DMS153 (cell line): ENCODE data around the gene SEC22C.
"Not testable (repeated sequence)": the region's sequence is repeated elsewhere in the genome, so short reads cannot be mapped to it uniquely, and the experiment has no call there.

Experiments used
- DNase-seq: peaks from one replicate; lab custom pipeline; 2025; lab: John Stamatoyannopoulos, UW

Gene SEC22C, protein sequence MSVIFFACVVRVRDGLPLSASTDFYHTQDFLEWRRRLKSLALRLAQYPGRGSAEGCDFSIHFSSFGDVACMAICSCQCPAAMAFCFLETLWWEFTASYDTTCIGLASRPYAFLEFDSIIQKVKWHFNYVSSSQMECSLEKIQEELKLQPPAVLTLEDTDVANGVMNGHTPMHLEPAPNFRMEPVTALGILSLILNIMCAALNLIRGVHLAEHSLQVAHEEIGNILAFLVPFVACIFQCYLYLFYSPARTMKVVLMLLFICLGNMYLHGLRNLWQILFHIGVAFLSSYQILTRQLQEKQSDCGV

DNA sequence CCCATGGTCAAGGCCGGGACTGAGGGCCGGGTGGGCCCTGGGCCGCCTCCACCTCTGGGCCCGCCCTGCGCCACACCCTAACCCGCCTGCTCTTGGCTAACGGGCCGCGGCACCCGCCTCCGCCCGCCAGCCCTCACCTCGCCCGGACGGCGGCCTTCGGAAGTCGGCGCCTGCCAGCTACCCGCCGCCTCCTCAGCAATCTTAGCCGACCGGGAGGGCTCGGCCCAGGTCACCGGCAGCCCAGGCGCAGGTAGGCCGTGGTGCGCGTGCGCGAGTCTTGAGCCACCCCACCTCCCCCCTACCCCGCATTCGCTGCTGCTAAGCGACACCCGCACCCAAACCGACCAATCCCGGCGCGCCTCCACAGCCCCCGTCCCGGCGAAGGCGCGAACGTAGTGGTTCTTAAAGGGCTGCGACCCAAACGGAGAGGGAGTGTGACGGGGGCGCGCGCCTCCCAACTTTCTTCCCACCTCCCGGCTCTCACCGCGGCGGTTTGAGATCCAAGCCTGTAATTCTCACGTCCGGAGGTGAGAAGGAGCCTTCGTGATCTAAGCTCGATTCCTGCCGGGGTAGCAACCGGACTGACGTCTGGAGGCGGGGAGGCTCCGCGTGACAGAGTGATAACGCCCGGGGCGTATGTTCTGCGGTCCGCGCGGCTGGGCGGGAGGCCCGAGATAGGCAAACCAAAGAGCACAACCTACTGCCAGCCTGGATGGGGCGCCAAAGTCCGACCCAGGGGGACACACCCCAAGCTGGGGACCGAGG, at the start of gene SEC22C:
TSS of gene SEC22C (minus strand) at position 259 of the 765 bp plus-strand sequence. CDS start 12,921 bp downstream, outside the sequence.
- DNase-seq, result peak; percentile 56

DNA sequence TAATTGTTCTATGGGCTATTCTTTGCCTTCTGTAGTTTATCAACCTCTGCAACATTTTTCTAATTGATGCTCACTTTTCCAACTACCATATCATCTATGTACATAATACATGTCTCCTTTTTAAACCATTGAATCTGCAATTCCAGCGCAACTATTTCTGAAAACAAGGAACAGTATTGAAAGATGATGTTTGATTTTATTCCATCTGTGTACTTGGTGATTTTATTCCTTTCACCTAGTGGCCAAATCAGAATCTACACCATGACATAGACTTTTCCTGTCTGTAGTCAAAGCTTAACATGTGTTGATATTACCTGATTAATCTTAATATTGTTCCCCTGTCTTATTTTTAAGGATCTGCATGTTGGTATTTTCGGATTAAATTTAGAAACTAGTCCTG, 31.7 kb upstream of the SEC22C start:
- no peak for DNase-seq

DNA sequence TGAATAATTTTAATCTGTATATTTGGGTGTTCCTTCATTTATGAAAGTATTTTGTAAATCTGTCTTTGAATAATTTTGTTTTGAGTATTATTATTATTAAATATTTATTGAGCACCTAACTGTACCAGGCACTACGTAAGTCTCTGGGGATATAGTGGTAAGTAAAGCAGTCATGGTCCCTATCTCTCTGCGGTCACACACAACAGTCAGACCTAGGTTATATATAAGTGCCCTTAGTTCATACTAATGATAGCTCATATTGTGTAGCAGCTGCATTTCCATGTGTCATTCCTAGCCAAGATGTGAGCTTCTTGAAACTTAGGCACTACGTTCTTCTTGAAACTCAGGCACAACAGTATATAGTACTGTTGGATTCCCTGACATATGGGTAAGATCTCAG, 31.2 kb upstream of the SEC22C start:
- no peak for DNase-seq

DNA sequence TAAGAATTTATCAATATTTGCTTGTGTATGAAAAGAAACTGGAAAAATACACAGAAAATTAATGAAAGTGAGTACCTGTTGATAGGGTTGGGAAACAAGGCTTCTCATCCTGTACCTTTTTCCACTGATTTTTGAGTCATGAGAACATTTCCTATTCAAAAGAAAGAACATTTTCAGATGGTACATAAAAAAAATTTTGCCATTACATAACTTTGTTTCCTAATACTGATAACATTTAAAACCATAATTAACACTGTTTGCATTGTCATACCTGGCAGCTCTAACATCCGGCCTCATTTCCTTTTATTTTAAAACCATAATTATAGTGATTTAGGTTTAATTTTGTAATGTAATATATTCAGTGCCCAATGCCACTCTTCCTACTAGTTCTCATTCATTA, 30.4 kb upstream of the SEC22C start:
- DNase-seq, result no peak

DNA sequence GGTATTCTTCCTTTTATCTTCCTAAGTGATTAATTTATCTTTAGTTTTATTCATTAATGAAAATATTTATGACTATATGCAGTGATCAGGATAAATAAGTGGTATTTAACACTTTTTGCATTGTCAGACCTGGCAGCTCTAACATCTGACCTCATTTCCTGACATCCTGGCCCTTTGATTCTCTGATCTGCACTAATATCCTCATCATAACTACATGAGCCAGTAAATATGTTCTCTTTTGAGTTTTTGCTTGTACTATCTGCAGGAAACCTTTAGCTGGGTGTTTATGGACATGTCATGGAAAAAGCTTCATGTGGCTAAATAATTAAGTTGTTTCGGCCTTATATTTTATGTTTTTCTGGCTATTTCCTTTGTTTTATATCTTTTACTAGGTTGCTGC, 29.2 kb upstream of the SEC22C start:
- DNase-seq, result no peak

DNA sequence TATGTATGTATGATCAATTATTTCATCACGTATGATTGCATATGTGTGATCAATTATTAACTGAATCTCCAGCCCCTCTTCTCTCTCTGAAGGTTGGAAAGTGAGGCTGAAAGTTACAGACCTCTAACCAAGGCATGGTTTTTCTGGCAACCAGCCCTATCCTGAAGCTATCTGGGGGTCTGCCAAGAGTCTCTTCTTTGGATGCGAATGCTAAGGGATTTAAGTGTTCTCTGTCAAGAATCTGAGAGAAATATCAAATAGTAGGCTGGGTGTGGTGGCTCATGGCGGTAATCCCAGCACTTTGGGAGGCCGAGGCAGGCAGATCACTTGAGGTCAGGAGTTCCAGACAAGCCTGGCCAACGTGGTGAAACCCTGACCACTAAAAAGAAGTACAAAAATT, 26.8 kb upstream of the SEC22C start:
- no peak for DNase-seq

DNA sequence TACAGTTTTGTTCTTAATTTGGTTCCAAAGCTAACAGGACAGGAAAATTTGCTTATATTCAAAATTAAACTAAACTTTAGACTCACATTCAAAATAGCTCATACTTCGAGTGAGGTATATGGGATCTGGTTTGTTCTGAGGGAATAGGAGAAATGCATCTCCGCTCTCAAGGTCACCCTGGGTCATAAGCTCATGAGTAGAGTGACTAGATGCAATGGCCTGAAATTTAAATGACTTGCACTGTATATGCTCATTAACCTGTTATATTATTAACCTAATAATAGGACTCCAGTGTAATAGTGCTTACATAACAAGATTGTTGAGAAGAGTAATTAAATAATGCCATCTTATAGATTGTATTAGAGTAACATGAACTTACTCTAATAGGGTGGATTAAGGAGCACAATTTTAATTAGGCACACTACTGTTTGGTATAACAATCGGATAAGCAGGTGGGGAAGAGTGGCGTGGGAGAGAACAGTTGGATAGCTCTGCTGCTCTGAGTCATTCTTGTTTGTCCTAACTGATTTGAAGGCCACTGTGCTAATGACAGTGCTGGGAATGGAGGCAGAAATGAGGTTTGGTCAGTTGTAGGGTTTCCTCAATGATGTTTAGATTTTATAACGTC, 23.9 kb upstream of the SEC22C start:
- DNase-seq, result no peak

DNA sequence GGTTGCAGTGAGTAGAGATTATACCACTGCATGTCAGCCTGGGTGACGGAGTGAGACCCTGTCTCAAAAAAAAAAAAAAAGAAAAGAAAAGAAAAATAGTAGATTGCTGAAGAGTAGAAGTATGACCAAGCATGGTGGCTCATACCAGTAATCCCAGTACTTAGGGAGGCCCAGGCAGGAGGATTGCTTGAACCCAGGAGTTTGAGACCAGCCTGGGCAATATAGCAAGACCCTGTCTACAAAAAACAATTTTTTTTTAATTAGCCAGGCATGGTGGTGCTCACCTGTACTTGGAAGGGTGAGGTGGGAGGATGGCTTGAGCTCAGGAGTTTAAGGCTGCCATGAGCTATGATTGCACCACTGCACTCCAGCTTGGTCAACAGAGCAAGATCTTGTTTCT, 21.2 kb upstream of the SEC22C start:
- no peak for DNase-seq

DNA sequence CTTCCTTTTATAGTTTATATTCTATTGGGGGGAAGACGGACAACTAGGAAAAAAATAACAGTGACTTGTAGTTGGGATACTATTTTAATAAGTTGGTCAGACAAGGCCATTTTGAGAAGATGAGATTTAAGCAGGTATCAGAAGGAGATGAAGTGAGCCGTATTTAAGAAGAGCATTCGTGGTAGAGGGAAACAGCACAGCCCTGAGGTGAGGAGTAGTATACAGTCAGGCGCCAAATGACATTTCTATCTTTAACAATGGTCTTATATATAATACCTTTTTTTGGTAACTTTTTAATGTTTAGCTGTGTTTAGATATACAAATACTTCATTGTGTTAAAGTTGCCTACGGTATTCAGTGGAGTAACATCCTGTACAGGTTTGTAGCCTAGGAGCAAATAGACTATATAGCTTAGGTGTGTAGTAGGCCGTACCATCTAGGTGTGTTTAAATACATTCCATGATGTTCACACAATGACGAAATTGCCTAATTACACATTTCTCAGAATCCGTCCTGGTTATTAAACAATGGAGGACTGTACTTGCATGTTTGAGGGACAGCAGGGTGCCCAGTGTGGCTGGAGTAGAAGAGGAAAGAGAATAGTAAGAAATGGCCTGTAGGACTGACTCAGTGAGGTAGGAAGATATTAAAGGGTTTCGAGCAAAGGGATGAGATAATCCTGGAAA, 20.3 kb upstream of the SEC22C start:
- no peak for DNase-seq

DNA sequence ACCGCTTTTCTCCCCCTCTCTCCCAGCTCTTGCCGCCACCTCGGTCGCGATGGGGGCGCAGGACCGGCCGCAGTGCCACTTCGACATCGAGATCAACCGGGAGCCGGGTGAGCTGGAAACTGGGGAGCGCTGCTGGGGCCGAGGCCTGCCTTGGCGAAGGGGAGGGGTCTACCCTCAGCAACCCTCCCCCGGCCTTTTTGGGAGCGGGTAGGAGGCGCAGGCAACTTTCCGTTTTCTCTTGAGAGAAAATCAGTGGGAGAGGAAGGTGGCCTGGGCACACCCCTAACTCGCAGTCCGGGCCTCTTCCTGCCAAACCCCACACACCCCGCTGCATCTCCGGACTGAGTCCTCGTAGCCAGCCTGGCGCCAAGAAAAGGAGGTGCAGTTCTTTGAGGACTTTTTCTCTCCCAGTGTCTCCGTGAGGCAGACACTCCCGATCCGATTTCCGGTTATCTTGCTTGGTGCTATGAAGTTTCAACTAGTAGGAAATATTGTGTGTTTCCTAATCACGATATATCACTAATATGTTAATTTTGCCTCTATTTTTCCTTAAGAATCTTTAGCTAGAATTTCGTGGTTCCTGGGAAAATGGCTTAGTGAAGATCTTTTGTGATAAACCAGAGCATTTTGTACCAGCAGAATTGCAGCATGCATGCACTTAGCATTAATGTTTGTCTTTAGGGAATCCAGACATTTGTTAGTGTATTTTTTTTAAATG, 19.4 kb upstream of the SEC22C start:
- DNase-seq, result peak; percentile 1

DNA sequence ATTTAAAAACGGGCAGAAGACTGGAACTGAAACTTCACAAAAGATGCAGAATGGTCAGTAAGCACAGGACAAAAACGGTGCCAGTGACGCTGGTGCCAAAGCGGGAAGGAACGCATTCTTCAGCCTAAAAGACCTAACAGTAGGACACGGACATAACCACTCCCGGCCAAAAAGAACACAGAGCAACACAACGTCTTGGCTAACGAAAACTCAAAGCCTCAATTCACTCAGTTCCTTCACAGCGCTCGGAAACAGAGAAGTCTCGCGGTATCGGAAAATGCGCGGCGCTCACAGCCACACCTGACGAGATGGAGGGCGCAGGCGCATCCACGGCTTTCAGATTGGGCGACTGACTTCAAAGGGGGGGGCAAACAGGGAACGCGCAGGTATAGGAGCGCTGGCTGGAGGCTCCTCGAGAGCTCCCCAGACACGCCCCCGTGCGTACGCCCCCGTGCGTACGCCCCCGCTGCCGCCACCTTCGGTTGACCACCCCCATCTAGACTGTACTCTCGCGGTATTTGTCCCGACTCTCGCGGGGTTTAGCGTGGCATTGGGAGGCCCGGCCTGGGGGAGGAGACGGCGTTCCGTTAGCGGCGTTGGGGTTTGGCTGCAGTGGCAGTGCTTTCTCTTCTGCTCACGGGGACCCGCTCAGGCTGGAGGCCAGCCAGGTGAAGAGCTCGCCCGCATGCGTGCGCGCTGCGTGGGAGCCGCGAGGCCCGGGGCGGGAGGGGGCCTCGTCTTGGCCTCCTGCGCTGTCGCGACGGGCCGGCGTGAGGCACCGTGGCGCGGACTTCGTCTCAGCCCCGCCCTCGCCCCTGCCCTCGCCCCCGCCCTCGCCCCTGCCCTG, 18.6 kb upstream of the SEC22C start, which contains the start of gene NKTR:
TSS of gene NKTR (plus strand) at position 576 of the 847 bp plus-strand sequence. CDS start 321 bp downstream, outside the sequence.
- DNase-seq, result peak; percentile 91

DNA sequence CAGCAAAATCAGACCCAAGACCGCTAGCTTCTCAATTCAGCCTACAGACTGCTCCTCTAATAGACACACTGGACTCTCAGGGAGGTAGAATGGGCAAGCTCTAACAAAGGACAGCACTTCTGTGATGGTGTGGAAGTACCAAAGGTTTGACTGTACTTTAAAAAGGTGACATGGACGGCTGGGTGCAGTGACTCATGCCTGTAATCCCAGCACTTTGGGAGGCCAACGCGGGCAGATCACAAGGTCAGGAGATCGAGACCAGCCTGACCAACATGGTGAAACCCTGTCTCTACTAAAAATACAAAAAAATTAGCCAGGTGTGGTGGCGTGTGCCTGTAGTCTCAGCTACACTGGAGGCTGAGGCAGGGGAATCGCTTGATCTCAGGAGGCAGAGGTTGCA, 15.3 kb upstream of the SEC22C start:
- DNase-seq, result not testable (repeated sequence)

DNA sequence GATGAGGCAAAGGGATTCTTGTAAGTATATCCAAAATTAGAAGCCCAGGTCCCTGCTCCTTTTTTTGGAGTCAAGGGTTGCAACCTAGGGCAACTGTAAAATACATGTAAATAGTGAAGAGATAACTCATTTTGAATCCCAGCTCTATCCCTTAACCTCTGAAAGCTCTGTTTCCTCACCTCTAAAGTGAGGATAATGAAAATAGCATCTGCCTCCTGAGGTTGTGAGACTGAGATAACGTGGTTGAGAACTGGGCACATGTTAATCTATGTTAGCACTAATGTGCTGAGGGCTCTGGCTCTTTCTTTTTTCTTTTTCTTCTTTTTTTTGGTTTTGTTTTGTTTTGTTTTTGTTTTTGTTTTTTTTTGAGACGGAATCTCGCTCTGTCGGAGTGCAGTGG, 13.9 kb upstream of the SEC22C start:
- DNase-seq, result no peak

DNA sequence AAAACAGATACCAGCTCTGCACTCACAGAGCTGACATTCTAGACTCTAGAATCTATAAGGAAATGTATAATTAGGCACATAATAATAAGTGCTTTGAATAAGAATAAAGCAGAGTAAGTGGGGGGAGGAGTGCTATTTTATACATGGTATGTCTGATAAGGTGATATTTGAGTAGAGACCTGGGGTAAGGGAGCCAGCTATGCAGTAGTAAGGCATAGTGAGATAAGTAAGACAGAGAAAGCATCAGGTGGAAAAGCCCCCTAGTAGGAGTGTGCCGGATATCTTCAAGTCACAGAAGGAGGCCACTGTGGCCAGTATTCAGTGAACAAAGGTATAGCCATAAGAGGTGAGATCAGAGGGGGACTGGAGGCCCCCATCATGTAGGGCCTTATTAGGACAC, 11.9 kb upstream of the SEC22C start:
- no peak for DNase-seq

DNA sequence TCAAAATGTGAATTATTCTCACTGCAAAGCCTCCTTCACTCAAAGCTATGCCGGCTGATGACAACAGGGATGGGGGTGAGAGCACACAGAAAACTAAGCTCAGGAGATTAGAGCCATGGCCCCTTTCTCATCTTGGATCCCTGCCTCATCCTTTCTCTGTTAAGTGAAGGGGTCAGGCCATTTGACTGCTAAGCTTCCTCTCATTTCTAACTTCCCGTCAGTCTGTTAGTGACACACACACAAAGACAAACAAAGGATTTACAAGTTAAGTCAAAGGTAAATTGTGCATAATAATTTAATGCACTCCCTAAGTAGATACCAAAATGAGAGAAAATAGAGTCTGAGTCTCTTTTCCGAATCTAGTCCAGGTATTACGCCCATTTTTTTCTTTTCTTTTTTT, 10.0 kb upstream of the SEC22C start:
- DNase-seq, result no peak

DNA sequence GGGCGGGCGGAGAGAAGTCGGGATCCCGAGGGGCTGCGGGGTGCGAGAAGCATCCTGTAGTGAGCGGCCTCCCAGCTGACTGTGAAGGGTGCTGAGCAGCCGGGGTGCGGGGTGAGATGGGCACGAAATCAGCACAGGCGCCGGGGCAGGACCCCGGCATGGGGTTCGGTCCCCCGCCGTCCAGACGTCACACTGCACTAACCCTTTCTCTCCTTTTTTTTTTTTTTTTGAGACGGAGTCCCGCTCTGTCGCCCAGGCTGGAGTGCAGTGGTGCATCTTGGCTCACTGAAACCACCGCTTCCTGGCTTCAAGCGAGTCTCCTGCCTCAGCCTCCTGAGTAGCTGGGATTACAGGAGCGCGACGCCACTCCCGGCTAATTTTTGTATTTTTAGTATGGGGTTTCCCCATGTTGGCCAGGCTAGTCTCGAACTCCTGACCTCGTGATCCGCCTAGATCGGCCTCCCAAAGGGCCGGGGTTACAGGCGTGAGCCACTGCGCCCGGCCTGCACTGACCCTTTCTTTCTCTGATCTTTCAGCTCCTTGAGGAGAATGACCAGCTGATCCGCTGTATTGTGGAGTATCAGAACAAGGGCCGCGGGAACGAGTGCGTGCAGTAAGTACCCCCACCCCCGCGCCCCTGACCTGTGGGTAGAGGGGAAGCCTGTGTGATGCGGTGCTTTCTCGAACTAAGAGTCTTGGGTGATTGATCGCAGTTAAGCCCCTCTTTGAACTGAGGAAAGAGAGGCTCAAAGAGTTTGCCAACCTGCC, 9.4 kb upstream of the SEC22C start:
- DNase-seq, result no peak

DNA sequence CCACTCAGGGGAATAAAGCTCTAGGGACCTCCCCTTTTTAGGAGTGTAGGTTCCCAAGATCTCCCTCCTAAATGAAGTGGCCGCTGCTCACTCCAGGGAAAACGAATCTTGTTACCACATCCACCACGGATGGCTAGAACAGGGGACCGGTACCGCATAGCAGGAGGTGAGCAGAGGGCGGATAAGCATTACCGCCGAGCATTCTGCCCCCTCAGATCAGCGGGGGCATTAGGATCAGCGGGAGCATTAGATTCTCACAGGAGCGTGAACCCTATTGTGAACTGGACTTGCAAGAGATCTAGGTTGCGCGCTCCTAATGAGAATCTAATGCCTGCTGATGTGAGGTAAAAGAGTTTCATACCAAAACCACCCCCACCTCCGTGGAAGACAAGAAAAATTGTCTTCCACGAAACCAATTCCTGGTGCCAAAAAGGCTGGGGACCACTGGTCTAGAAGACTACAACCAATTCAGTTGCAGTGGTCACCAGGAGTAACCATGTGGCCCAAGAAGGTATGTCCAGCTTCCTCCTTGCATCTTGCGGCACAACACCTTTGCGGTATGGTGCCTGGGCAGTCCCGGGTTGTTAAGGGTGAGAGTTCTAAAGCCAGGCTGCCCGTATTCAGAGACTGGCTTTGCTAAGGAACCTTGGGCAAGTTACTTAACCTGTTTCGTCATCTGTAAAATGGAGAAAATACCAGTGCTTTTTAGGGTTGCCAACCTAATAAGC, 7.8 kb upstream of the SEC22C start:
- DNase-seq, result no peak

DNA sequence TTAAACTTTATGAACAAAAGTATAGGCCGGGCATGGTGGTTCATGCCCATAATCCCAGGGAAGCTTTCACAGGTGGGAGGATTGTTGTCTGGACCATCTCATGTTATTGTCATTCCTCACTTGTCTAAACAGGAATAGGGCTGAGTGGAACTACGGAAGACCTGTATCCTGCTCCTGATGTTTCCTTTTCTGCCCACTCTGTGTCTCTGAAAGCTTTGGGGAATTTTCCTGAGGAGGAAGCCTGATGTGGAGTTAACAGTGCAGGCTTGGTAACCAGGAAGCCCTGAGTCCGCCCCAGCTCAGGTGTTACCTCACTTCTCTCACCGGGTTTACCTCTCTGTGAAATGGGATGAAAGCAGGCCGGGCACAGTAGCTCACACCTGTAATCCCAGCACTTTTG, 6.9 kb upstream of the SEC22C start:
- DNase-seq, result no peak

DNA sequence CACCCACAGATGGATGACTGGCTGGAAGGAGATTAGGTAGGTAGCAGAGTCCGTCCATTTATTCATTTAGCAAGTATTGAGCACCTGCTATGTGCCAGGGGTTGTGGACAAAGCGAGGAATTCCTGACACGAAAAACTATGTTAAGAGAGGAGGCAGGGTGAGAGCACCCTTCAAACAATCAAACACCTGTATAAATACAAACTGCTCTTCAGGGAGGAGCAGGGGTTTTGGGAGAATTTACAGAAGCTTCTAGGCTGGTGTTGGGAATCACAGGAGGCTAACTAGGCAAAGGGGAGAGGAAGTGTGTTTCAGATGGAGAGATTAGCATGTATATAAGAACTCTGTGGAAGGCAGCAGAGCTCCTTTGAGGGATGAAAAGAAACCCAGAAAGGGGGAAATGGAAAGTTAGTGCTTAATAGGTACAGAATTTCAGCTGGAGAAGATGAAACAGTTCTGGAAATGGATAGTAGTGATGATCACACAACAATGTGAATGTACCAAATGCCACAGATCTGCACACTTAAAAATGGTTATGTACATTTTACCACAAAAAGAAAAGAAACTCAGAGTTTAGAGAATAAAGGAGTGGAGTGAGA, 805 bp upstream of the SEC22C start:
- DNase-seq, result no peak
